ENCODE data around the gene ATP7B.

The ATP7B gene

GRCh38 chr13:51958217-51958547 is 53.1 kb downstream of the ATP7B start:
- no peak for TF ChIP-seq CTCF (IDR thresholded peaks at IDR 0.05)

GRCh38 chr13:51957377-51958216 is 53.7 kb downstream of the ATP7B start:
- no peak for TF ChIP-seq CTCF (IDR thresholded peaks at IDR 0.05)

- TF ChIP-seq CTCF (IDR thresholded peaks at IDR 0.05): no peak
These were observed 54.5 kb downstream of the ATP7B start for GRCh38 chr13:51956717-51957116.

GRCh38 chr13:51955816-51956603 is 55.2 kb downstream of the ATP7B start:
- TF ChIP-seq CTCF (IDR thresholded peaks at IDR 0.05): no peak

GRCh38 chr13:51955281-51955771 is 55.9 kb downstream of the ATP7B start:
- TF ChIP-seq CTCF (IDR thresholded peaks at IDR 0.05): no peak

GRCh38 chr13:51953347-51954195 is 57.7 kb downstream of the ATP7B start:
- no peak for TF ChIP-seq CTCF (IDR thresholded peaks at IDR 0.05)

- no peak for TF ChIP-seq CTCF (IDR thresholded peaks at IDR 0.05)
These were observed 60.5 kb downstream of the ATP7B start for GRCh38 chr13:51950722-51951121.
